B cell (primary cell): ENCODE measurements around the gene CD163L1. TPM values are rescaled to one million over a fixed set of nuclear protein-coding genes. Genes with fewer than 3 reads are reported as not detected.

ENCODE experiments used
- ATAC-seq: fragments of 200-7000 bp; cut with Tn5 transposase; one replicate; pipeline ENCODE4 v1.10.0; 2021; ENCODE audit warnings: low read depth, mild to moderate bottlenecking, moderate number of reproducible peaks, moderate library complexity
- CTCF ChIA-PET: fragments of 350-600 bp; sonication (Branson Sonifier 250); formaldehyde crosslinking; loops from one replicate; lab custom pipeline; 2021; ENCODE audit warnings: antibody characterized with exemption, inconsistent platforms; lab: Charles Lee
- POLR2A ChIA-PET: fragments of 350-600 bp; sonication (Branson Sonifier 250); formaldehyde crosslinking; loops from one replicate; lab custom pipeline; 2021; ENCODE audit warnings: antibody characterized with exemption; lab: Charles Lee
- DNase-seq: peaks from one replicate; pipeline ENCODE4 v3.0.0; 2013
- H2AFZ ChIP-seq: 2 replicates; pipeline ENCODE4 v1.6.1; 2012; ENCODE audit warnings: mild to moderate bottlenecking, low read depth, low read length; ENCODE audit not compliant: insufficient read depth, poor library complexity, severe bottlenecking
- H3K27ac ChIP-seq, 2 donors: 1 replicate in 1 of 2; 2 replicates in 1 of 2; pipeline ENCODE4 v1.5.1; 2012 to 2013; ENCODE audit warnings: low read length in 2 of 2, mild to moderate bottlenecking in 2 of 2, moderate library complexity in 1 of 2
- H3K27me3 ChIP-seq, 4 experiments: fragments of 200-600 bp in 1 of 4; sonication (generic) in 1 of 4; replicated peaks in 1 of 4; 1 replicate in 2 of 4; 2 replicates in 2 of 4; pipeline versions ENCODE4 v1.6.1 to v1.7.0; 2013 to 2016; ENCODE audit warnings: low read length in 3 of 4, mild to moderate bottlenecking in 2 of 4, mixed read lengths in 1 of 4, moderate library complexity in 1 of 4; ENCODE audit not compliant: insufficient read depth in 4 of 4, control insufficient read depth in 3 of 4; ENCODE audit errors: control extremely low read depth in 1 of 4
- H3K36me3 ChIP-seq, 2 experiments: replicated peaks in 1 of 2; 1 replicate in 1 of 2; 2 replicates in 1 of 2; pipeline versions ENCODE4 v1.6.1 to v1.7.1; 2013; ENCODE audit warnings: low read length in 1 of 2; ENCODE audit not compliant: insufficient read depth in 2 of 2, control insufficient read depth in 1 of 2; ENCODE audit errors: control extremely low read depth in 1 of 2, extremely low read depth in 1 of 2
- H3K4me1 ChIP-seq, 2 donors: fragments of 200-600 bp in 1 of 2; sonication (generic) in 1 of 2; 1 replicate in 1 of 2; 2 replicates in 1 of 2; pipeline versions ENCODE4 v1.5.1 to v1.6.1; 2013 to 2017; ENCODE audit warnings: low read length in 2 of 2; ENCODE audit not compliant: control insufficient read depth in 2 of 2, insufficient read depth in 2 of 2
- H3K4me2 ChIP-seq: replicated peaks from 2 replicates; pipeline ENCODE3; 2012; ENCODE audit warnings: mild to moderate bottlenecking, low read depth, low read length; ENCODE audit not compliant: poor library complexity, severe bottlenecking
- H3K4me3 ChIP-seq, 5 experiments: fragments of 200-600 bp in 1 of 5; sonication (generic) in 1 of 5; 1 replicate in 3 of 5; 2 replicates in 2 of 5; pipeline versions ENCODE4 v1.5.1 to v1.7.0; 2011 to 2016; ENCODE audit warnings: low read length in 4 of 5, mild to moderate bottlenecking in 4 of 5, low read depth in 2 of 5, control low read depth in 1 of 5, moderate library complexity in 1 of 5; ENCODE audit not compliant: insufficient read depth in 1 of 5; ENCODE audit errors: control extremely low read depth in 1 of 5, extremely low read depth in 1 of 5
- H3K79me2 ChIP-seq: fragments of 200-600 bp; sonication (generic); one replicate; pipeline ENCODE4 v1.6.0; 2016; ENCODE audit warnings: low read length; ENCODE audit not compliant: control insufficient read depth, insufficient read depth
- H3K9ac ChIP-seq: fragments of 200-600 bp; sonication (generic); 2 replicates; pipeline ENCODE4 v1.6.1; 2017; ENCODE audit warnings: mild to moderate bottlenecking, low read length, moderate library complexity
- H3K9me3 ChIP-seq, 3 donors: one replicate each; pipeline versions ENCODE4 v1.6.1 to v1.7.1; 2013; ENCODE audit warnings: low read length in 2 of 3; ENCODE audit not compliant: control insufficient read depth in 2 of 3, insufficient read depth in 1 of 3; ENCODE audit errors: control extremely low read depth in 1 of 3
- H4K20me1 ChIP-seq: 2 replicates; pipeline ENCODE4 v1.6.0; 2012; ENCODE audit warnings: mild to moderate bottlenecking, low read length; ENCODE audit not compliant: insufficient read depth, control insufficient read depth, poor library complexity, severe bottlenecking
- H3K27ac Mint-ChIP-seq: one replicate; pipeline ENCODE4 v1.8.0; 2021; ENCODE audit warnings: mixed read lengths
- H3K27me3 Mint-ChIP-seq: one replicate; pipeline ENCODE4 v1.8.0; 2021; ENCODE audit warnings: mixed read lengths
- H3K4me1 Mint-ChIP-seq: one replicate; pipeline ENCODE4 v1.8.0; 2021; ENCODE audit warnings: mixed read lengths
- H3K4me3 Mint-ChIP-seq: one replicate; pipeline ENCODE4 v1.8.0; 2021; ENCODE audit warnings: mixed read lengths
- H3K9me3 Mint-ChIP-seq: one replicate; pipeline ENCODE4 v1.8.0; 2022; ENCODE audit warnings: mixed read lengths; ENCODE audit not compliant: insufficient read depth
- EZH2 ChIP-seq: IDR thresholded peaks from 2 replicates; pipeline ENCODE4 v1.6.1; 2012; ENCODE audit warnings: borderline replicate concordance, low read depth, mild to moderate bottlenecking, moderate library complexity, low read length; ENCODE audit not compliant: insufficient read depth, poor library complexity, severe bottlenecking
- WGBS: methylation state at CpG from one replicate; pipeline ENCODE4 v1.1.5; 2013; ENCODE audit warnings: missing lambda C conversion rate; ENCODE audit not compliant: insufficient coverage; 5-methylcytosine and 5-hydroxymethylcytosine counted together
- intact Hi-C: fragments of 100-400 bp; cut with micrococcal nuclease; formaldehyde crosslinking; loops from one replicate; pipeline ENCODE4 v1.10.0; 2022
- polyA plus RNA-seq: library from polyadenylated mRNA; depleted of rRNA; stranded (reverse); fragments of >200 nt; gene quantifications from 2 replicates; pipeline ENCODE4 v1.2.3, GENCODE V29; 2012
- total RNA-seq, 2 donors: library from RNA; stranded (reverse); fragments of 120-200 nt in 1 of 2; gene quantifications; 1 replicate in 1 of 2; 2 replicates in 1 of 2; pipeline versions ENCODE4 v1.2.3 to v1.2.4, GENCODE V29; 2013 to 2022
- TF ChIP-seq, protein P1 (sequence below): fragments of 200-600 bp; IDR thresholded peaks from one replicate; pipeline ENCODE4 v1.8.0; 2022; ENCODE audit warnings: antibody characterized with exemption, mild to moderate bottlenecking

CD163L1 gene
- total and polyA plus RNA-seq, 2 donors (not counting 1 experiment from before 2014, with no cell fraction given) = 0.32 TPM; not detected in 1

DNA sequence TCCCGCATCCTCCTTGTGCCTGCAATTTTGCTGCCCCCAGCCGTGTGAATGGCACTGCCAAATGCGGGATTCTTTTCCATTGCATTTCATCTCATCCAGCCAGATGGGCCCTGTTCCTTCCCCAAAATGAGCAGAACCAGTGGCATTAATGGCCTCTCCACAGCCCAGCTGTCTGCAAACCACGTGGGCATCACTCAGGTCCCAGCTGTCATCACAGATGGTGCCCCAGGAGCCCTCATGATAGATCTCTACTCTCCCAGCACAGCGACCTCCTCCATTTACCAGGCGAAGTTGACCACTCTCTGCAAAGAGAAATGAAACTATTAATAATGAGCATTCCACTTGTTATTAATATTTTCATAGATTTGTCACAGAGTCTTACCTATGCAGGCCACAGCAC lies 42.6 kb upstream of the CD163L1 start:
- Mint-ChIP-seq H3K4me1 (no peaks in the 10 kb centered on the region), H3K9me3 (no peaks in the 10 kb centered on the region), H3K4me3 (no peak overlapping the region), H3K27me3 (peaks cover 18% of the 10 kb centered on the region), H3K27ac (no peak overlapping the region)
- Histone ChIP-seq H3K79me2 (no peaks in the 10 kb centered on the region), H3K4me3 (no peak overlapping the region), H3K9ac (no peak overlapping the region), H3K27me3 (peaks cover 0 to 6% (median 0%) of the 10 kb centered on the region in 4 experiments), H3K27ac (no peak overlapping the region), H3K36me3 (no peaks in the 10 kb centered on the region), H3K9me3 (no peaks in the 10 kb centered on the region), H3K4me2 (no peak overlapping the region), H3K4me1 (no peaks in the 10 kb centered on the region), H2AFZ (no peak overlapping the region), H4K20me1 (no peaks in the 10 kb centered on the region)
- CTCF ChIA-PET = no interaction called here
- 82% methylated on average over 4 of the region's 6 CpGs for WGBS
- POLR2A ChIA-PET = no interaction called here
- intact Hi-C loops = no loop called here
- DNase-seq = no peak
- no peak for ATAC-seq
- no peak for TF ChIP-seq EZH2
- TF ChIP-seq, protein P1, sequence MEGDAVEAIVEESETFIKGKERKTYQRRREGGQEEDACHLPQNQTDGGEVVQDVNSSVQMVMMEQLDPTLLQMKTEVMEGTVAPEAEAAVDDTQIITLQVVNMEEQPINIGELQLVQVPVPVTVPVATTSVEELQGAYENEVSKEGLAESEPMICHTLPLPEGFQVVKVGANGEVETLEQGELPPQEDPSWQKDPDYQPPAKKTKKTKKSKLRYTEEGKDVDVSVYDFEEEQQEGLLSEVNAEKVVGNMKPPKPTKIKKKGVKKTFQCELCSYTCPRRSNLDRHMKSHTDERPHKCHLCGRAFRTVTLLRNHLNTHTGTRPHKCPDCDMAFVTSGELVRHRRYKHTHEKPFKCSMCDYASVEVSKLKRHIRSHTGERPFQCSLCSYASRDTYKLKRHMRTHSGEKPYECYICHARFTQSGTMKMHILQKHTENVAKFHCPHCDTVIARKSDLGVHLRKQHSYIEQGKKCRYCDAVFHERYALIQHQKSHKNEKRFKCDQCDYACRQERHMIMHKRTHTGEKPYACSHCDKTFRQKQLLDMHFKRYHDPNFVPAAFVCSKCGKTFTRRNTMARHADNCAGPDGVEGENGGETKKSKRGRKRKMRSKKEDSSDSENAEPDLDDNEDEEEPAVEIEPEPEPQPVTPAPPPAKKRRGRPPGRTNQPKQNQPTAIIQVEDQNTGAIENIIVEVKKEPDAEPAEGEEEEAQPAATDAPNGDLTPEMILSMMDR = no peak

DNA sequence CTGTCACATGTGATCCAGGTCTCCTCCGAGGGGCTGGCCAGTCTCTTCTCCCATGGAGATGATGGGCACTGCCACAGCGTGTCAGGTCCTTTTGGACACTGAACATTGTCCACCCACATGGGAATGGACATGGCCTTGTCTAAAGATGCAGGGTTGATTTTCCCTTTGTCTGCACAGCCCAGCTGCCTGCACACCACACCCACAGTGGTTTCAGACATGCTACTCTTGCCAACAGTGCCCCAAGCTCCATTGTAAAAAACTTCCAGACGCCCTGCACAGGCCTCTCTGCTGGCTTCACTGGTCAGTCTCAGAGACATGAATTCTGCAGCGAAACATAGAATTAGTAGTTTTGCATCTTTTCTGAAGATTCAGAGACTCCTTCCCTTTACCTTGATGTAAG lies 41.1 kb upstream of the CD163L1 start:
- Mint-ChIP-seq H3K27me3 (peaks cover 17% of the 10 kb centered on the region), H3K27ac (no peak overlapping the region), H3K9me3 (no peaks in the 10 kb centered on the region), H3K4me1 (no peaks in the 10 kb centered on the region), H3K4me3 (no peak overlapping the region)
- H3K4me2 ChIP-seq = no peak overlapping the region
- H3K79me2 ChIP-seq = no peaks in the 10 kb centered on the region
- ChIA-PET CTCF (no interaction called here), POLR2A (no interaction called here)
- no peak overlapping the region for H3K9ac ChIP-seq
- intact Hi-C loops = no loop called here
- no peaks in the 10 kb centered on the region for H3K4me1 ChIP-seq
- DNase-seq = no peak
- no peaks in the 10 kb centered on the region for H3K9me3 ChIP-seq
- H3K36me3 ChIP-seq = no peaks in the 10 kb centered on the region
- peaks cover 0 to 6% (median 0%) of the 10 kb centered on the region in 4 experiments for H3K27me3 ChIP-seq
- no peak overlapping the region for H3K27ac ChIP-seq
- no peak overlapping the region for H2AFZ ChIP-seq
- TF ChIP-seq, protein P1 = no peak
- TF ChIP-seq EZH2 = no peak
- H3K4me3 ChIP-seq = no peak overlapping the region
- H4K20me1 ChIP-seq = no peaks in the 10 kb centered on the region
- ATAC-seq = no peak
- WGBS = 95% methylated on average over 2 of the region's 4 CpGs
